ENCODE measurements around the gene DQX1. TPM values are rescaled to one million over a fixed set of nuclear protein-coding genes. Genes with fewer than 3 reads are reported as not detected.

Gene DQX1
- total and polyA plus RNA-seq, 12 donors, result 0.17 to 0.32 (median 0.24) TPM; not detected in 8

- intact Hi-C loops (cut with DNase I), result no loop called here
- no peaks in the 10 kb centered on the region for H3K36me3 ChIP-seq (replicated peaks in 1 of 2)
- no peak for DNase-seq
- no peaks in the 10 kb centered on the region for H3K27me3 ChIP-seq
- no peaks in the 10 kb centered on the region for H3K9me3 ChIP-seq (replicated peaks in 1 of 3)
- WGBS, 4 donors, result 94 to 96% (median 95%) methylated on average over 7 of the region's 7 CpGs
- no peak overlapping the region for H3K27ac ChIP-seq
- no peak overlapping the region for H3K4me3 ChIP-seq
- TF ChIP-seq CTCF (IDR thresholded peaks at IDR 0.05) (no peak), POLR2A (IDR thresholded peaks at IDR 0.05) (no peak)
- peaks cover 5 to 36% of the 10 kb centered on the region in 2 donors for H3K4me1 ChIP-seq (replicated peaks in 1 of 2)
Measured at GRCh38 chr2:74550231-74550630, 24.2 kb upstream of the DQX1 start.

GRCh38 chr2:74548900-74549826, 23.1 kb upstream of the DQX1 start:
- H3K4me3 ChIP-seq, result peak overlapping the region in 2 of 4 donors; percentile 52 to 54
- H3K27ac ChIP-seq, result peak overlapping the region in 2 of 5 donors; percentile 22 to 55
- H3K36me3 ChIP-seq (replicated peaks in 1 of 2), result no peaks in the 10 kb centered on the region
- intact Hi-C loops (cut with DNase I), result no loop called here
- H3K9me3 ChIP-seq (replicated peaks in 1 of 3), result no peaks in the 10 kb centered on the region
- TF ChIP-seq CTCF (IDR thresholded peaks at IDR 0.05), result no peak
- peak in 1 of 2 donors; percentile 9 for TF ChIP-seq POLR2A (IDR thresholded peaks at IDR 0.05)
- WGBS, 4 donors, result 10 to 20% (median 14%) methylated on average over 23 to 85 of the region's 85 CpGs
- peaks cover 5 to 33% of the 10 kb centered on the region in 2 donors for H3K4me1 ChIP-seq (replicated peaks in 1 of 2)
- peak in 6 of 7 donors; percentile 49 to 64 (median 56) for DNase-seq
- no peaks in the 10 kb centered on the region for H3K27me3 ChIP-seq

GRCh38 chr2:74548285-74548899, 22.4 kb upstream of the DQX1 start:
- H3K4me3 ChIP-seq, result peak overlapping the region in 2 of 4 donors; percentile 52 to 54
- H3K27me3 ChIP-seq, result no peaks in the 10 kb centered on the region
- TF ChIP-seq CTCF (IDR thresholded peaks at IDR 0.05), result no peak
- TF ChIP-seq POLR2A (IDR thresholded peaks at IDR 0.05), result no peak
- H3K4me1 ChIP-seq (replicated peaks in 1 of 2), result peaks cover 5 to 29% of the 10 kb centered on the region in 2 donors
- intact Hi-C loops (cut with DNase I), result no loop called here
- DNase-seq, result peak in 1 of 7 donors; percentile 53
- WGBS, 4 donors, result 23 to 42% (median 33%) methylated on average over 15 to 26 of the region's 26 CpGs
- no peaks in the 10 kb centered on the region for H3K36me3 ChIP-seq (replicated peaks in 1 of 2)
- H3K9me3 ChIP-seq (replicated peaks in 1 of 3), result no peaks in the 10 kb centered on the region
- peak overlapping the region in 2 of 5 donors; percentile 22 to 55 for H3K27ac ChIP-seq

GRCh38 chr2:74546004-74546403, 20.0 kb upstream of the DQX1 start:
- TF ChIP-seq POLR2A (IDR thresholded peaks at IDR 0.05), result no peak
- intact Hi-C loops (cut with DNase I), result no loop called here

More at GRCh38 chr2:74546004-74546403, 20.0 kb upstream of the DQX1 start:
- no peaks in the 10 kb centered on the region for H3K27me3 ChIP-seq
- no peaks in the 10 kb centered on the region for H3K9me3 ChIP-seq (replicated peaks in 1 of 3)
- no peak for DNase-seq
- H3K27ac ChIP-seq, result no peak overlapping the region
- peaks cover 5 to 16% of the 10 kb centered on the region in 2 donors for H3K4me1 ChIP-seq (replicated peaks in 1 of 2)
- H3K4me3 ChIP-seq, result no peak overlapping the region
- no peaks in the 10 kb centered on the region for H3K36me3 ChIP-seq (replicated peaks in 1 of 2)
- 83 to 92% (median 86%) methylated on average over 3 of the region's 3 CpGs for WGBS, 4 donors
